GM21786 (cell line): ENCODE measurements around the gene GPAT3.

Experiments used
- ATAC-seq: cut with Tn5 transposase; IDR thresholded peaks from one replicate; pipeline ENCODE4 v1.9.1; 2021; ENCODE audit not compliant: unreplicated experiment

Gene GPAT3

DNA sequence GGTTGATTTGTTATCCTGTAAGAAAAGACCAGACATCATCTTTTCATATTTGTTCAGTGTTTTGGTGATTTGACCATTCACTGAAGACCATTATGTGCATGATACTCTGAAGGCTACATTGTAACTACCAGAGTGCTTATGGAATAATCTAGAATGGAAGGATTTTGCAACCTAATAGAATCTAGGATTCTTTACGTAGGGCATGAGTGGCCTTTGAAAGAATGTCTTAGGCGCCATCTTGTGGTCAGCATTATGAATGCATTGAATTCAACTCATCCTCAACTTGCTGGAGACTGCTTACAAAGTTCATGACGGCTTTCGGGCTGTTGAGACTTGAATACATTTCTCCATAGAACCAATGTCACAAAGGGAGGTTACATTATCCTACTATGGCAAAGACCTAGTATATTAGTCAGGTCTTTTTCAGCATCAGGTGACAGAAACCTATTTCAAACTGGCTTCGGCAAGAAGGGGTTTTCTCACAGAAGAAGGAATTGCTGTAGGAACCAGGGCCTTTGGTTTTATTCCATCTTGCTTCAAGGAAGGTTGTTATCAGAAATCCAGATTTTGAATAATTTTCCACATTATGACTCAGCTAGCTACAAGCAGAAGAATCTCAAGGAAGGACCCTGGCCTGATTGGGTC lies 104.1 kb downstream of the GPAT3 start:
- ATAC-seq = peak; percentile 68

DNA sequence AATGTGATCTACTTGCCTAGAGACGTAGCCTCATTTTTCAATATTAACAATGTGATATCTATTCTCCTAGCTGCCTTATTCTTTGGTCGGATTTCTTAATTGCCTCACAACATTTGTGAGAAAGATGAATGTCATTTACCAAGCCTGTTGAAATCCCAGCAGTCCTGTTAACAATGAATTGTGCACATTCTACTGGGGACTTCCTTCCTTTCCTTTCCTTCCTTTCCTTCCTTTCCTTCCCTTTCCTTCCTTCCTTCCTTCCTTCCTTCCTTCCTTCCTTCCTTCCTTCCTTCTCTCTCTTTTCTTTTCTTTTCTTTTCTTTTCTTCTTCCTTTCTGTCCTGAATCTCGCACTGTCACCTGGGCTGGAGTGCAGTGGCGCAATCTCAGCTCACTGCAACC lies 107.1 kb downstream of the GPAT3 start:
- no peak for ATAC-seq

DNA sequence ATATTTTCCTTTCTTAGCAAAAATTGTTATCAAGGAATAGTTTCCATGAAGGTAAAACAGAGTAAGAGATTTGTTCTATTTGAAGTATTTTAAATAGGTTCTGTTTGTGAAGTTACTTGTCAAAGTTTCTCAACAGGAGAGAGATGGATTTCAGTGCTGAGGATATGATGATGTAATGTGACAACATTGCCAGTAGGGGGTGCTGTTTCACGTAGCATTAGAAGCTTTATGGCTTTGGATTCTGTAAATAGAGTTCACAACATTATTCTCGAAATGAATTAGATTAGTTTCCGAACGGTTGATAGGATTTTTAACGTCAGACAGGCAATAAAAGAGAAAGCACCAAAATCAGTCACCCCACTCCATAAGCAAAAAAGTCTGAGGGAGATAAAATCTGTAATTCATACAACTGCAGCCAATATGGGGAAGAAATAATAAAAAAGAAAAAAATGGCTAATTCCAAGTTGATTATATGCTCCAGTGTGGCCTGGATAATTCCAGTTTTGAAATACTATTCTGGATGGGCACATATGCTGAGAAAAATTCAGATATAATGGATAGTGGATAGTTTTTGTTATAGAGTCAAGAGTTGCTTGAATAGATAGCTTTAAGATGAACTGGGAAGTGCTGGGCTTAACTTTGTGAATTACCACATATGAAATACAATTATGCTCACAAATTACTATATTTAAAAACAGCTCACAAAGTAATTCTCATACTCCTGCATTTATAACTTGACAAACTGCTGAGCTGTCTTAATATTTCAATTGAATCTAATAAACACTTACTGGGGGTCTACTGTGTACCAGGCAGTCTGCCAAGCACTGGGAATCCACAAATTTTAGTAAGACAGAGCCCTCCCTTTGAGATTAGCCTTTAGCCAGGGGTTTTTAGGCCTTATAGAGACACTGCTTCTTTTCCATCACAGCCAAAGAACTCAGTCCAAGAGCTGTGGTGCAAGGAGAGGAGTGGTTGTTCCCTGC lies 109.1 kb downstream of the GPAT3 start:
- ATAC-seq = peak; percentile 71

DNA sequence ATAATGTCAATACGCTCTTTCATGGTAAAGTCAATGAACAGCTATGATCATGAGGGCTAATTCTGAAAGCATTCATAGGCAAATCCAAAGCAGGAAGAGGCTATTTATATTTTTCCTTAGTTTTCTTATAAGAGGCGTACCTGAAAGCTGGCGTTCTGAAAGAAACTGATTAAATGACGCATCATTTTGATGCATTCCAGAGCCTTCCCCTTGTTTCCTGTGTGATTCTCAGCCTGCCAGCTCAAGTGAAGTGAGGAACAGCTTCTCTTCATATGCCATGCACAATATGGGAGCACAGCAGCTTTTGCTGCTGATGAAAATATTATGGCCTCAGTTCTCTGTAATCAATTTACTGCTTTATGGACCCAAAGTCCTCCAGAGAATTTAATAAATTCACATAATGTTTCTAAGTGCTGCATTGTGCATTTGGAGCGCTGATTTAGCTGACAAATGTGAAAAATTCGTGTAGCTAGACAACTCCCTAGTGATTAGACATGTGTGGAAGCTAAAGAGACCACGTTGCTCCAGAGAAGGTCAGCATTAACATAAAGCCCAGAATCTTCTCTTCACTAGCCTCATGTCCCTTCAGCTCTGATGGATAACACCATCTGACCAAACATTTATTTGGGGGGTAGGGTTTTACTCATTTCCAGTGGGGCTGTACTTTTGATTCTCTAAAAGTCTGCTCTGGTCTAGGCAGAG lies 110.8 kb downstream of the GPAT3 start:
- no peak for ATAC-seq

DNA sequence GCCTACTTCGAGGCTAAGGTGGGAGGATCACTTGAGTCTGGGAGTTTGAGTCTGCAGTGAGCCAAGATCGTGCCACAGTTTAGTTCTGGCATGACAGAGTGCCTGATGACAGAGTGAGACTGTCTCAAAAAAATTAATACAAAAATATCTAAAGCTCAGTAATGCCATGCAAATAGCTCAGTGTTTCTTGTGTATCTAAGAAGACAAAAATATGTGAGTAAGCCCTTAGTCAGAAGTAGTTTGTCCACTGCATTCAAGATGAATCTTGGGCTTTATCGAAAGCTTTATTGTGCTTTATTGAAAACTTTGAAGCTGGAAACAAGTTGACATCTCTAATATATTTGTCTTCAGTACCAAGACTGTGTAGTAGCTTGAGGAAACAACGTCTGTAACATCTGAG lies 115.9 kb downstream of the GPAT3 start:
- ATAC-seq = no peak
